Measurements from ENCODE around the gene MAP3K19.
"Not testable (repeated sequence)": the region's sequence is repeated elsewhere in the genome, so short reads cannot be mapped to it uniquely, and the experiment has no call there.

Gene MAP3K19

GRCh38 chr2:134988994-134989605 is 58.1 kb downstream of the MAP3K19 start:
- DNase-seq (ENCODE audit: low read depth, low spot score) = peak; percentile 33

- no peak for DNase-seq (ENCODE audit: low read depth, low spot score)
Measured at GRCh38 chr2:134985061-134985460, 62.2 kb downstream of the MAP3K19 start.

GRCh38 chr2:134982603-134983002 is 64.6 kb downstream of the MAP3K19 start:
- DNase-seq (ENCODE audit: low read depth, low spot score) = no peak

- no peak for DNase-seq (ENCODE audit: low read depth, low spot score)
Measured at GRCh38 chr2:134980639-134981038, 66.6 kb downstream of the MAP3K19 start.

DNA sequence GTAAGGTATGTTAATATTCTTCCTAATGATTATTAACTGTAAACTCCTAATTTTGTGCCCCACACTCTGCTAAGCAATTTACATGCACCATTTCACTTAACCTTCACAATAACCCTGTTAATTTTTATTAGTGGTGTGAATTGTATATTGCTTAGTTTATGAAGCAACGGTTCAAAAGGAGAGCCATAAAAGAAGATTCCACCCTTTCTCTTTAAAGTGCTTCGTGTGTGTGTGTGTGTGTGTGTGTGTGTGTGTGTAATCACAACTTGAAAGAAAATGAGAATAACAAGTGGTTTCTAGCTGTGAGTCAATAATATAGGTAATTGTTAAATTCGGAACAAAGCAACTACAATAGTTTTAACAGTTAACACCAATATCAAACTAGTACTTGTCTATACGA is 68.0 kb downstream of the MAP3K19 start:
- DNase-seq (ENCODE audit: low read depth, low spot score) = no peak

- DNase-seq (ENCODE audit: low read depth, low spot score) = not testable (repeated sequence)
Measured at GRCh38 chr2:134977104-134977503, 70.1 kb downstream of the MAP3K19 start.

GRCh38 chr2:134976074-134976702 is 71.1 kb downstream of the MAP3K19 start:
- DNase-seq (ENCODE audit: low read depth, low spot score) = no peak

DNA sequence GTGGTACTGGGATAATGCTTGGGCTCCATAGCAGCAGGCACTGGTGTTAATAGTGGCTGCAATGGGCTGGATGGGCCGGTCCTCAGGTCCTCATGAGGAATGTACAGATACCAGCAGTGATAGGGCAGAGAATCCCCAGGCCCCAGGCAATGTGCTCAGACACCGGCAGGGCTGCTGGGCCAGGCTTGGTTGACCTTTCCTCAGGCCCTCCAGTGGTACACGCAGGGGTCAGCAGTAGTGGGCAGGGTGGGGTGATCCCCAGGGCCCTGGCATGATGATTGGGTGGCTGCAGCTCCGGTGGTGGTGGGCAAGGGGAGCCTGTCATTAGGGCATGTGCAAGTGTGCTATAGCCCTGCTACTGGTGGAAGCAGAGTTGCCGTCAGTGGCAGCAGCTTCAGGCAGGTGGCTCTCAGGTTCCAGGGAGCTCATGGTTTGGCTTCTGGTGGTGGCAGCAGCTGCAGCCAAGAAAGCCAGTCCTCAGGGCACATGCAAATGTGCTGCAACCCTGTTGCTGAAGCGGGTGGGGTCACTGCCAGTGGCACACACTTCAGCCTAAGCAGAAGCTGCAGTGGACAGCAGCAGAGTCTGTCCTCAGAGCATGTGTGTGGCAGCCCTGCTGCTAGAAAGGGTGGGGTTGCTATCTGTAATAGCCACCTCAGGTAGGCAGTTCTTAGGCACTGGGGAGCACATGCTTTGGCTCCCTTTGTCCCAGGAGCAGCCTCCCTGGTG is 71.8 kb downstream of the MAP3K19 start:
- DNase-seq (ENCODE audit: low read depth, low spot score) = no peak

- no peak for DNase-seq (ENCODE audit: low read depth, low spot score)
Measured at GRCh38 chr2:134973241-134974138, 73.8 kb downstream of the MAP3K19 start.

DNA sequence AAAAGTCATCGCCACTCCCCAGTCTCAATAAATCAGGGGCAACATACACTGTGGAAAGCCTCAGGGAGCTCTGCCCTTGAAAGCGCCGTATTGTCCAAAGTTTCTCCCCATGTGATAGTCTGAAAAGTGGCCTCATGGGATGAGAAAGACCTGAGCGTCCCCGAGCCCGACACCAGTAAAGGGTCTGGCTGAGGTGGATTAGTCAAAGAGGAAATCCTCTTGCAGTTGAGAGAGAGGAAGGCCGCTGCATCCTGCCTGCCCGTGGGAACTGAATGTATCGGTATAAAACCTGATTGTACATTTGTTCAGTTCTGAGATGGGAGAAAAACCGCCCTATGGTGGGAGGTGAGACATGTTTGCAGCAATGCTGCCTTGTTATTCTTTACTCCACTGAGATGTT is 80.1 kb downstream of the MAP3K19 start:
- not testable (repeated sequence) for DNase-seq (ENCODE audit: low read depth, low spot score)

DNA sequence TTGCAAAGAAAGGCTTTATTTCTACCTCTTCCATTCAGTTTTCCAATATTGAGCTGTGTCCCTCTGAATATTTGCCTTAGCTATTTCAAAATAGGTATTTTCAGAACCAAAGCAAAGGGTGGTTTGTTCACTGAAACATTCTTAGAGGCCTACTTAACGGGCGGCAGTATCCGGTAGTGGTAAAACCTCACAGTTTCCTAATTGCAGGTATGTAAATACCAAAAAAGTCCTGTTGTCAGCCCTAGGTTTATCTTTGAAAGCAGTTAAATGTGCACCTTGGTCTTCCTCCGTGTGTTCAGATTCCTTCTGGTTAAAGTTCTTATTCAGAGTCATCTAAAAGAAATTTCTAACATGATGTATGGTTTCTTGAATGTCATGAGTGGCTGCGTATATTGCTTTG is 89.8 kb downstream of the MAP3K19 start:
- DNase-seq (ENCODE audit: low read depth, low spot score) = no peak

DNA sequence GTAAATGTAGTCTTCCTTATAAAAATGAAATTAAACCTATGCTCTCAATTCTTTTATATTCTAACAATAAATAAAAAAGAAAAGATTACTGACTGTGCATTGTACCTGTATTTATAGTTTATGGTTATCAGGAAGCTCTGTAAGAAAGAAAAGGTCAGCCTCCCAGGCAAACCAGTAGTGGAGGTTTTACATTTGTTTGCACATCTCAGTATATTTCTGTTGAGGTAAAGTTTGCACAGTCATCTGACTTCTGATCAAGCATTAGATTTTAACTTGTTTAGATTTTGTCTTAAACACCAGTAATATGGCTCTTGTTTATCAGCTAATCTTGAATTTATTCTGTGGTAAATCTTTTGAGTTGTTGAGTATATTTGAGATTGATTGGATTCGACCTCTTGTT is 91.5 kb downstream of the MAP3K19 start:
- no peak for DNase-seq (ENCODE audit: low read depth, low spot score)

GRCh38 chr2:134954065-134954464 is 93.2 kb downstream of the MAP3K19 start:
- no peak for DNase-seq (ENCODE audit: low read depth, low spot score)

- DNase-seq (ENCODE audit: low read depth, low spot score) = peak; percentile 15
Measured at GRCh38 chr2:134952608-134953007, 94.6 kb downstream of the MAP3K19 start.

- no peak for DNase-seq (ENCODE audit: low read depth, low spot score)
Measured at GRCh38 chr2:134950886-134951285, 96.4 kb downstream of the MAP3K19 start.

- no peak for DNase-seq (ENCODE audit: low read depth, low spot score)
Measured at GRCh38 chr2:134949981-134950708, 97.1 kb downstream of the MAP3K19 start.

GRCh38 chr2:134946073-134946472 is 101.2 kb downstream of the MAP3K19 start:
- no peak for DNase-seq (ENCODE audit: low read depth, low spot score)

DNA sequence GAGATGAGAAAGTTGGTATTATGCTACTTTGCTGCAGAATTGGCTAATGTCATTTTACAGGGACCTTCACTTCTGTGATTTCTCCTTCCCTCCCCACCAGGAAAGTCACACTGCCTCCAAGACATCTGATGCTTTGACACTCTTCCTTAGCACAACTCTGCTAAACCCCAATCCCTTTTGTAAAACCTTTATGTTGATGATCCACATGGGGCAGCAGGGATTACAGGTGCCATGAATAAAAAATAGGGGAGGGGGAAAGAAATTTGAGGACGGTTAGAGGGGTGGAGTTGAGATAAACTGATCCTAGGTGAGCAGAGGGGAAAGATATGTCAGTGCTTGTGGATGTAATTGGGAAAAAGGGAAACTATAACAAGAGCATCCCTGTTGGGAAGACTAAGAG is 102.3 kb downstream of the MAP3K19 start:
- no peak for DNase-seq (ENCODE audit: low read depth, low spot score)

GRCh38 chr2:134943540-134943939 is 103.7 kb downstream of the MAP3K19 start:
- no peak for DNase-seq (ENCODE audit: low read depth, low spot score)

DNA sequence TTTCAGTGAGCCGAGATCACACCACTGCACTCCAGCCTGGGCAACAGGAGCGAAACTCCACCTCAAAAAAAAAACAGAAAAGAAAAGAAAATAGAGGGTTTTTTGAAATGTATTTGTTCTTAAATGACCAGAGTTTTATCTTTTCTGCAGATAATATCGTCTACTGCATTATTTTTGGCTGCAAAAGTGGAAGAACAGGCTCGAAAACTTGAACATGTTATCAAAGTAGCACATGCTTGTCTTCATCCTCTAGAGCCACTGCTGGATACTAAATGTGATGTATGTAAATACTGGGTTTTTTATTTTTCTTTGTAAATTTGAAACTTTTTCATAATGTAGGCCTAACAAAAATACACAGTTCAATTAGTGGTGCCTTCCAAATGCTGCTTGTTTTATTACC is 110.6 kb downstream of the MAP3K19 start:
- no peak for DNase-seq (ENCODE audit: low read depth, low spot score)

DNA sequence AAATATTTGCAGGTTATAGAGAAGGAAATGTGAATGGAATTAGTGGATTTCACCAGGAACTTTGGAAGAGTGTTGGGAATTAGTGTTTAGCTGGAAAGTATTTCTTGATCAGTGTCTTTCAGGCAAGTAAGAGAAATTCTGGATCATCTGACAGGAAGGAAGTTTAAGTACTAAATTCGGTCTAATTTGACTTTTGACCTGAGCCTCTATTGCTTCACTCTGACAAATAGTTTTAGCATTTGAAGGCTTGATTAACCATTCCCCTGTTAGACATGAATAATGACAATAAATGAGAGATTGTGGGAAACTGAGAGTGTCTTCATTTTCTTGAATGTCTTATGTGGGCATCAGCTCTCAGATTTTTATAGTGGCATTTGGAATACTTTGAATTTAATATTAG is 112.6 kb downstream of the MAP3K19 start:
- DNase-seq (ENCODE audit: low read depth, low spot score) = no peak

Data from astrocyte of the hippocampus (primary cell).